ENCODE measurements around the gene SMIM12.

- TF ChIP-seq CTCF (IDR thresholded peaks at IDR 0.05; ENCODE audit: low read length) (no peak), EZH2 (IDR thresholded peaks at IDR 0.05; ENCODE audit: borderline replicate concordance, low read length) (no peak)
These were observed 19.1 kb downstream of the SMIM12 start for GRCh38 chr1:34840426-34840825.
